ENCODE data around the gene UNKL.
A peak's percentile ranks its signal among the peaks of the same experiment; 100 is the strongest.

UNKL gene

GRCh38 chr16:1338855-1339675 lies 75.4 kb downstream of the UNKL start:
- no peak overlapping the region for H3K9ac ChIP-seq (ENCODE audit: low read depth in 1 of 2, low read length in 2 of 2)
- H3K4me3 ChIP-seq (ENCODE audit: low read depth in 1 of 2, low read length in 2 of 2), result no peak overlapping the region
- no peaks in the 10 kb centered on the region for H3K9me3 ChIP-seq (ENCODE audit: control insufficient read depth in 1 of 2, low read length in 2 of 2)
- no peak overlapping the region for H3K27ac ChIP-seq (ENCODE audit: low read depth, low read length)
- peaks cover 0 to 4% of the 10 kb centered on the region in 2 donors for H3K36me3 ChIP-seq (ENCODE audit: control insufficient read depth in 1 of 2, insufficient read depth in 2 of 2, low read length in 2 of 2)
- H3K27me3 ChIP-seq (ENCODE audit: control insufficient read depth in 1 of 2, insufficient read depth in 2 of 2, low read length in 2 of 2), result peaks cover 26 to 29% of the 10 kb centered on the region in 2 donors
- peaks cover 15 to 19% of the 10 kb centered on the region in 2 donors for H3K4me1 ChIP-seq (ENCODE audit: control insufficient read depth in 1 of 2, insufficient read depth in 2 of 2, low read length in 2 of 2)

DNA sequence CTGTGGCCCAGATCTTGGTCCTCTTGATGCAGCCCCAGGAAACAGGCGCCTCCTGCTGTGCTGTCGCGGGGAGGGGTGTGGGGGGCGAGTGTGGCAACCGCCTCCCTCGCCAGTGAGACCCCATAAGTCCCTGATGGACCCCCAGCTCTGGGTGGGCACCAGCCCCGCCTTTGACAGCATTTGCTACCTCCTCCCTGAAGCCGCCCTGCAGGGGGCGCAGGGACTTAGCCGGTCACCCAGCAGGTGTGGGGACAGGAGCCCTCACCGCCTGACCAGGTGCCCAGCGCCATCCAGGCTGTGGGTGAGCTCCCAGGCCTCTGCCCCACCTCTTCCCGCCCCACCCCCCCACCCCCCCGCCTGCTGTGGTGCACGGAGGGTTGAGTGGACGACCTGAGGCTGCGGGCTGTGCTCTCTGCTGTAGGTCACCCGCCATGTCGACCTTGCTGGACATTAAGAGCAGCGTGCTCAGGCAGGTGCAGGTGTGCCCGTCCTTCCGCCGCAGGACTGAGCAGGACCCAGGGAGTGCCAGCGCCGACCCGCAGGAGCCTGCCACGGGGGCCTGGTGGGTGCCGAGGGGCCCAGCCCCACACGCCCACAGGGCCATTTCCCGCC lies 76.3 kb downstream of the UNKL start:
- H3K4me1 ChIP-seq (ENCODE audit: control insufficient read depth in 1 of 2, insufficient read depth in 2 of 2, low read length in 2 of 2), result peaks cover 9 to 11% of the 10 kb centered on the region in 2 donors

GRCh38 chr16:1337486-1337885 lies 77.0 kb downstream of the UNKL start:
- Histone ChIP-seq H3K27me3 (ENCODE audit: control insufficient read depth in 1 of 2, insufficient read depth in 2 of 2, low read length in 2 of 2) (peaks cover 35 to 36% of the 10 kb centered on the region in 2 donors), H3K36me3 (ENCODE audit: control insufficient read depth in 1 of 2, insufficient read depth in 2 of 2, low read length in 2 of 2) (peaks cover 0 to 4% of the 10 kb centered on the region in 2 donors), H3K27ac (ENCODE audit: low read depth, low read length) (no peak overlapping the region), H3K9ac (ENCODE audit: low read depth in 1 of 2, low read length in 2 of 2) (no peak overlapping the region), H3K9me3 (ENCODE audit: control insufficient read depth in 1 of 2, low read length in 2 of 2) (no peaks in the 10 kb centered on the region), H3K4me3 (ENCODE audit: low read depth in 1 of 2, low read length in 2 of 2) (no peak overlapping the region), H3K4me1 (ENCODE audit: control insufficient read depth in 1 of 2, insufficient read depth in 2 of 2, low read length in 2 of 2) (peaks cover 6 to 8% of the 10 kb centered on the region in 2 donors)

More for the DNA sequence above, 76.3 kb downstream of the UNKL start:
- H3K9ac ChIP-seq (ENCODE audit: low read depth in 1 of 2, low read length in 2 of 2), result no peak overlapping the region
- no peaks in the 10 kb centered on the region for H3K9me3 ChIP-seq (ENCODE audit: control insufficient read depth in 1 of 2, low read length in 2 of 2)
- H3K36me3 ChIP-seq (ENCODE audit: control insufficient read depth in 1 of 2, insufficient read depth in 2 of 2, low read length in 2 of 2), result peaks cover 0 to 4% of the 10 kb centered on the region in 2 donors
- H3K27ac ChIP-seq (ENCODE audit: low read depth, low read length), result no peak overlapping the region
- H3K4me3 ChIP-seq (ENCODE audit: low read depth in 1 of 2, low read length in 2 of 2), result no peak overlapping the region
- H3K27me3 ChIP-seq (ENCODE audit: control insufficient read depth in 1 of 2, insufficient read depth in 2 of 2, low read length in 2 of 2), result peaks cover 29 to 31% of the 10 kb centered on the region in 2 donors

- peaks cover 6 to 10% of the 10 kb centered on the region in 2 donors for H3K4me1 ChIP-seq (ENCODE audit: control insufficient read depth in 1 of 2, insufficient read depth in 2 of 2, low read length in 2 of 2)
- H3K9me3 ChIP-seq (ENCODE audit: control insufficient read depth in 1 of 2, low read length in 2 of 2), result no peaks in the 10 kb centered on the region
- H3K27me3 ChIP-seq (ENCODE audit: control insufficient read depth in 1 of 2, insufficient read depth in 2 of 2, low read length in 2 of 2), result peaks cover 43 to 45% of the 10 kb centered on the region in 2 donors
- H3K36me3 ChIP-seq (ENCODE audit: control insufficient read depth in 1 of 2, insufficient read depth in 2 of 2, low read length in 2 of 2), result peaks cover 0 to 4% of the 10 kb centered on the region in 2 donors
- no peak overlapping the region for H3K9ac ChIP-seq (ENCODE audit: low read depth in 1 of 2, low read length in 2 of 2)
- no peak overlapping the region for H3K27ac ChIP-seq (ENCODE audit: low read depth, low read length)
- H3K4me3 ChIP-seq (ENCODE audit: low read depth in 1 of 2, low read length in 2 of 2), result no peak overlapping the region
These were observed 77.9 kb downstream of the UNKL start for GRCh38 chr16:1336619-1337018.

GRCh38 chr16:1335996-1336395 lies 78.5 kb downstream of the UNKL start:
- H3K9ac ChIP-seq (ENCODE audit: low read depth in 1 of 2, low read length in 2 of 2), result no peak overlapping the region
- no peak overlapping the region for H3K27ac ChIP-seq (ENCODE audit: low read depth, low read length)
- H3K4me3 ChIP-seq (ENCODE audit: low read depth in 1 of 2, low read length in 2 of 2), result no peak overlapping the region
- H3K4me1 ChIP-seq (ENCODE audit: control insufficient read depth in 1 of 2, insufficient read depth in 2 of 2, low read length in 2 of 2), result peaks cover 10 to 16% of the 10 kb centered on the region in 2 donors
- H3K36me3 ChIP-seq (ENCODE audit: control insufficient read depth in 1 of 2, insufficient read depth in 2 of 2, low read length in 2 of 2), result peaks cover 0 to 4% of the 10 kb centered on the region in 2 donors
- no peaks in the 10 kb centered on the region for H3K9me3 ChIP-seq (ENCODE audit: control insufficient read depth in 1 of 2, low read length in 2 of 2)
- H3K27me3 ChIP-seq (ENCODE audit: control insufficient read depth in 1 of 2, insufficient read depth in 2 of 2, low read length in 2 of 2), result peaks cover 45 to 47% of the 10 kb centered on the region in 2 donors

DNA sequence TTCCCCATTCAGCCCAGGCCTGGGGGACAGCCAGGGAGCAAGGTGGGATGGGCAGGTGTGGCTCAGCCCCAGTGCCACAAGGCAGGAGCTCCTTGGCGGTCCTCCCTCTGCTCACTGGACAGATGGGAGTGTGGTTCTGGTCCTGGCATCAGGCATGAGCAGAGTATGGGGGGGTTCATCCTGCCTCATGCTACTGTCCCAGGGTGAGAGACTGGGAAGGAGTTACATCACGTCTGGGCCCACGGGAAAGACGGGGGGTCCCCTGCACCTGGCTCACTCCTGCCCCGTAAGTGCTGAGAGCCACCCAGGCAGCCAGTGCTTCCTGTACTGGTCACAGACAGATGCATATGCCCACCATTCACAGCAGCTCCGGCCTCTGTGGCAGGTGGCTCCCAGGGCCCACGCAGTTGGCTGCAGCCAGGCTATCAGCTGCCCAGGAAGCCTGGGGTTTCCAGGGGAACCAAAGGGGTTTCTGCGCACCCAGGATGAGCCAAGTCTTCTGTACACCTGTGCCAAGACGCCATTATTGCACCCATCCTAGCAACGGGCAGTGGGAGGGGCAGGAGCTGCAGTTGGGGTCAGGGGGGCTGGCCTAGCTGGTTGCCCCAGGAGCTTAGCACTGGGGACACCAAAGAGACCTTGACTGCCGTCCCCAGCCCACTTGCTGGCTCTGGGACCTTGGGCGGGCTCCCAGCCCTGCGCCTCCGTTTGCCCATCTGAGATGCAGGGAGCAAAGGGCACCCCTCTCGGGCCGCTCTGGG lies 79.1 kb downstream of the UNKL start:
- Histone ChIP-seq H3K9ac (ENCODE audit: low read depth in 1 of 2, low read length in 2 of 2) (no peak overlapping the region), H3K27me3 (ENCODE audit: control insufficient read depth in 1 of 2, insufficient read depth in 2 of 2, low read length in 2 of 2) (peaks cover 45 to 47% of the 10 kb centered on the region in 2 donors), H3K27ac (ENCODE audit: low read depth, low read length) (no peak overlapping the region), H3K4me1 (ENCODE audit: control insufficient read depth in 1 of 2, insufficient read depth in 2 of 2, low read length in 2 of 2) (peaks cover 10 to 17% of the 10 kb centered on the region in 2 donors), H3K36me3 (ENCODE audit: control insufficient read depth in 1 of 2, insufficient read depth in 2 of 2, low read length in 2 of 2) (peaks cover 0 to 4% of the 10 kb centered on the region in 2 donors), H3K9me3 (ENCODE audit: control insufficient read depth in 1 of 2, low read length in 2 of 2) (peaks cover 2% of the 10 kb centered on the region in 2 donors), H3K4me3 (ENCODE audit: low read depth in 1 of 2, low read length in 2 of 2) (no peak overlapping the region)

DNA sequence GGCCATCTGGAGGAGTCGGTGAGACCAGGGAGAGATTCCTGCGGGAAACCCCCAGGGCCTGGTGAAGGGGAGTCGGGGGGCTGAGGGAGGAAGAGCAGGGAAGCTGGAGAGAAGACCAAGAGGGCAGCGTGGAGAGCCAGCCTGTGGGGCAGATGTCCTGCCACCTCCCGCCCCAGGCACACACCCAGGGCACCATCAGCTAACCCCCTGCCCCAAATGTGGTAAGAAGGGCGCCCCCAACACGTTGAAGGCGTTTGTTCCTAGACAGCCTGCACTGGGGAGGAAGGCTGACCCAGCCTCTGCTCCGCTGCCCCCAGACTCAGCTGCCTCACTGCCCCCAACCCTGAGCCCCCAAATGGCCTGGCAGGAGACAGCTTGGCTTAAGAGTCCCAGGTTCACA lies 79.8 kb downstream of the UNKL start:
- Histone ChIP-seq H3K36me3 (ENCODE audit: control insufficient read depth in 1 of 2, insufficient read depth in 2 of 2, low read length in 2 of 2) (peaks cover 0 to under 1% of the 10 kb centered on the region in 2 donors), H3K9ac (ENCODE audit: low read depth in 1 of 2, low read length in 2 of 2) (no peak overlapping the region), H3K4me1 (ENCODE audit: control insufficient read depth in 1 of 2, insufficient read depth in 2 of 2, low read length in 2 of 2) (peaks cover 10 to 17% of the 10 kb centered on the region in 2 donors), H3K9me3 (ENCODE audit: control insufficient read depth in 1 of 2, low read length in 2 of 2) (peaks cover 2 to 4% of the 10 kb centered on the region in 2 donors), H3K27me3 (ENCODE audit: control insufficient read depth in 1 of 2, insufficient read depth in 2 of 2, low read length in 2 of 2) (peaks cover 45 to 47% of the 10 kb centered on the region in 2 donors), H3K27ac (ENCODE audit: low read depth, low read length) (no peak overlapping the region), H3K4me3 (ENCODE audit: low read depth in 1 of 2, low read length in 2 of 2) (no peak overlapping the region)

- Histone ChIP-seq H3K4me3 (ENCODE audit: low read depth in 1 of 2, low read length in 2 of 2) (peak overlapping the region in 1 of 2 donors; percentile 28), H3K27me3 (ENCODE audit: control insufficient read depth in 1 of 2, insufficient read depth in 2 of 2, low read length in 2 of 2) (peaks cover 45 to 47% of the 10 kb centered on the region in 2 donors), H3K4me1 (ENCODE audit: control insufficient read depth in 1 of 2, insufficient read depth in 2 of 2, low read length in 2 of 2) (peaks cover 10 to 17% of the 10 kb centered on the region in 2 donors), H3K36me3 (ENCODE audit: control insufficient read depth in 1 of 2, insufficient read depth in 2 of 2, low read length in 2 of 2) (no peaks in the 10 kb centered on the region), H3K9ac (ENCODE audit: low read depth in 1 of 2, low read length in 2 of 2) (no peak overlapping the region), H3K9me3 (ENCODE audit: control insufficient read depth in 1 of 2, low read length in 2 of 2) (peaks cover 2 to 4% of the 10 kb centered on the region in 2 donors), H3K27ac (ENCODE audit: low read depth, low read length) (no peak overlapping the region)
These were observed 80.4 kb downstream of the UNKL start for GRCh38 chr16:1333854-1334700.

GRCh38 chr16:1333149-1333812 lies 81.2 kb downstream of the UNKL start, which contains the start of gene BAIAP3:
BAIAP3 (plus strand) TSS chr16:1333645; CDS start chr16:1338550, 4,905 bp downstream.
- Histone ChIP-seq H3K9me3 (ENCODE audit: control insufficient read depth in 1 of 2, low read length in 2 of 2) (peaks cover 2 to 4% of the 10 kb centered on the region in 2 donors), H3K4me1 (ENCODE audit: control insufficient read depth in 1 of 2, insufficient read depth in 2 of 2, low read length in 2 of 2) (peaks cover 10 to 17% of the 10 kb centered on the region in 2 donors), H3K9ac (ENCODE audit: low read depth in 1 of 2, low read length in 2 of 2) (no peak within 1 kb of the TSS), H3K36me3 (ENCODE audit: control insufficient read depth in 1 of 2, insufficient read depth in 2 of 2, low read length in 2 of 2) (no peaks in the 10 kb centered on the region), H3K27me3 (ENCODE audit: control insufficient read depth in 1 of 2, insufficient read depth in 2 of 2, low read length in 2 of 2) (peaks cover 45 to 47% of the 10 kb centered on the region in 2 donors), H3K27ac (ENCODE audit: low read depth, low read length) (no peak within 1 kb of the TSS), H3K4me3 (ENCODE audit: low read depth in 1 of 2, low read length in 2 of 2) (peak within 1 kb of the TSS in 1 of 2 donors; percentile 58)
